ENCODE results near the gene L3HYPDH.

The L3HYPDH gene

GRCh38 chr14:59424341-59425071 is 59.7 kb downstream of the L3HYPDH start:
- DNase-seq: peak; percentile 54
